Esophagus squamous epithelium (tissue), 5 donors: ENCODE results near the gene ABCA6. TPM values are rescaled to one million over a fixed set of nuclear protein-coding genes. Genes with fewer than 3 reads are reported as not detected.
"Not testable (repeated sequence)": the region's sequence is repeated elsewhere in the genome, so short reads cannot be mapped to it uniquely, and the experiment has no call there.

Experiments
- DNase-seq: peaks from one replicate; lab custom pipeline; 2025; lab: John Stamatoyannopoulos, UW
- H3K27ac ChIP-seq, 4 donors: fragments of 200-600 bp; sonication (generic); one replicate each; pipeline ENCODE4 v1.5.1; 2016 to 2019; ENCODE audit warnings: mild to moderate bottlenecking in 1 of 4
- H3K27me3 ChIP-seq, 4 donors: fragments of 200-600 bp; sonication (generic); 1 replicate in 3 of 4; 2 replicates in 1 of 4; pipeline versions ENCODE4 v1.5.1 to v1.6.0; 2017 to 2021; ENCODE audit warnings: antibody characterized with exemption in 1 of 4
- H3K36me3 ChIP-seq, 3 donors: fragments of 200-600 bp; sonication (generic); one replicate each; pipeline ENCODE4 v1.5.1; 2016 to 2019
- H3K4me1 ChIP-seq, 3 donors: fragments of 200-600 bp; sonication (generic); one replicate each; pipeline ENCODE4 v1.5.1; 2017 to 2019
- H3K4me3 ChIP-seq, 4 donors: fragments of 200-600 bp; sonication (generic); 1 replicate in 3 of 4; 2 replicates in 1 of 4; pipeline ENCODE4 v1.5.1; 2016 to 2019; ENCODE audit warnings: mild to moderate bottlenecking in 2 of 4, moderate library complexity in 1 of 4
- H3K9me3 ChIP-seq, 3 donors: fragments of 200-600 bp; sonication (generic); one replicate each; pipeline ENCODE4 v1.5.1; 2016 to 2019
- CTCF ChIP-seq, 6 experiments: fragments of 450-650 bp in 4 of 6; fragments of 200-600 bp in 2 of 6; sonication (generic) in 2 of 6; IDR thresholded peaks; one replicate each; pipeline ENCODE4 v1.5.1; 2016 to 2019; ENCODE audit warnings: antibody characterized with exemption in 6 of 6, mild to moderate bottlenecking in 4 of 6, moderate library complexity in 4 of 6
- POLR2A ChIP-seq, 4 donors: fragments of 450-650 bp; IDR thresholded peaks; one replicate each; pipeline ENCODE4 v1.6.1; 2017; ENCODE audit warnings: antibody characterized with exemption in 4 of 4, mild to moderate bottlenecking in 4 of 4, moderate library complexity in 3 of 4
- WGBS, 2 donors: methylation state at CpG; one replicate each; pipeline ENCODE4 v1.1.5; 2018; 5-methylcytosine and 5-hydroxymethylcytosine counted together
- intact Hi-C: fragments of 100-400 bp; cut with DNase I; formaldehyde crosslinking; loops from one replicate; pipeline ENCODE4 v1.15.0; 2022
- total RNA-seq, 4 donors: library from RNA; depleted of rRNA; stranded (reverse); fragments of >200 nt; gene quantifications; one replicate each; pipeline ENCODE4 v1.1.0, GENCODE V29; 2016
- donor health status: DM: yes; HTN: yes; CAD: no.

ABCA6 gene
- total RNA-seq, 4 donors from 2014 or later, result 4.2 to 52.1 (median 8.9) TPM

- peaks cover 0 to 6% (median 0%) of the 10 kb centered on the region in 3 donors for H3K36me3 ChIP-seq
- no peak for DNase-seq
- no peaks in the 10 kb centered on the region for H3K9me3 ChIP-seq
- H3K4me3 ChIP-seq, result no peak overlapping the region
- intact Hi-C loops, result no loop called here
- no peaks in the 10 kb centered on the region for H3K27me3 ChIP-seq
- no peak overlapping the region for H3K27ac ChIP-seq
- TF ChIP-seq CTCF (IDR thresholded peaks at IDR 0.05) (no peak), POLR2A (IDR thresholded peaks at IDR 0.05) (no peak)
- H3K4me1 ChIP-seq, result no peaks in the 10 kb centered on the region
Measured at GRCh38 chr17:69075823-69076222, 65.9 kb downstream of the ABCA6 start.

GRCh38 chr17:69073392-69073791 lies 68.3 kb downstream of the ABCA6 start:
- H3K4me3 ChIP-seq, H3K9me3 ChIP-seq, H3K27ac ChIP-seq, H3K27me3 ChIP-seq, DNase-seq, intact Hi-C loops, H3K4me1 ChIP-seq, H3K36me3 ChIP-seq: not testable (repeated sequence)

DNA sequence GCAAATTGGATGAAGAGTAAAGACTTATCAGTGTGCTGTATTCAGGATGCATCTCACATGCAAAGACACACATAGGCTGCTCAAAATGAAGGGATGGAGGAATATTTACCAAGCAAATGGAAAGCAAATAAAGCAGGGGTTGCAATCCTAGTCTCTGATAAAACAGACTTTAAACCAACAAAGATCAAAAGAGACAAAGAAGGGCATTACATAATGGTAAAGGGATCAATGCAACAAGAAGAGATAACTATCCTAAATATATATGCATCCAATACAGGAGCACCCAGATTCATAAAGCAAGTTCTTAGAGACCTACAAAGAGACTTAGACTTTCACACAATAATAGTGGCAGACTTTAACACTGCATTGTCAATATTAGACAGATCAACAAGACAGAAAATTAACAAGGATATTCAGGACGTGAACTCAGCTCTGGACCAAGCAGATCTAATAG lies 68.9 kb downstream of the ABCA6 start:
- H3K4me1 ChIP-seq, H3K4me3 ChIP-seq, H3K36me3 ChIP-seq, H3K27me3 ChIP-seq, intact Hi-C loops, H3K27ac ChIP-seq, H3K9me3 ChIP-seq, DNase-seq: not testable (repeated sequence)
- WGBS, 2 donors, result 60 to 71% methylated on average over 1 of the region's 1 CpG

- DNase-seq, H3K4me3 ChIP-seq, H3K9me3 ChIP-seq, H3K27ac ChIP-seq, H3K4me1 ChIP-seq, H3K36me3 ChIP-seq, H3K27me3 ChIP-seq, intact Hi-C loops: not testable (repeated sequence)
- WGBS, 2 donors, result 94 to 100% methylated on average over 2 of the region's 4 CpGs
Measured at GRCh38 chr17:69071233-69071586, 70.5 kb downstream of the ABCA6 start.

DNA sequence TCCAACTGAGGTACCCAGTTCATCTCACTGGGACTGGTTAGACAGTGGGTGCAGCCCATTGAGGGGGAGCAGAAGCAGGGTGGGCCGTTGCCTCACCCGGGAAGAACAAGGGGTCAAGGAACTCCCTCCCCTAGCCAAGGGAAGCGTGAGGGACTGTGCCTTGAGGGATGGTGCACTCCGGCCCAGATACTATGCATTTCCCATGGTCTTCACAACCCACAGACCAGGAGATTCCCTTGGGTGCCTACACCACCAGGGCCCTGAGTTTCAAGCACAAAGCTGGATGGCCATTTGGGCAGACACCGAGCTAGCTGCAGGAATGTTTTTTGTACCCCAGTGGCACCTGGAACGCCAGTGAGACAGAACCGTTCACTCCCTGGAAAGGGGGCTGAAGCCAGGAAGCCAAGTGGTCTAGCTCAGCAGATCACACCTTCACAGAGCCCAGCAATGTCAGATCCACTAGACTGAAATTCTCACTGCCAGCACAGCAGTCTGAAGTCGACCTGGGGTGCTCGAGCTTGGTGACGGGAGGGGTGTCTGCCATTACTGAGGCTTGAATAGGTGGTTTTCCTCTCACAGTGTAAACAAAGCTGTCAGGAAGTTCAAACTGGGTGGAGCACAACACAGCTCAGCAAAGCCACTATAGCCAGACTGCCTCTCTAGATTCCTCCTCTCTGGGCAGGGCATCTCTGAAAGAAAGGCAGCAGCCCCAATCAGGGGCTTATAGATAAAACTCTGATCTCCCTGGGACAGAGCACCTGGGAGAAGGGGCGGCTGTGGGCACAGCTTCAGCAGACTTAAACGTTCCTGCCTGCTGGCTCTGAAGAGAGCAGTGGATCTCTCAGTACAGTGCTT lies 71.1 kb downstream of the ABCA6 start:
- 84 to 87% methylated on average over 3 of the region's 12 CpGs for WGBS, 2 donors
- not testable (repeated sequence) for DNase-seq

DNA sequence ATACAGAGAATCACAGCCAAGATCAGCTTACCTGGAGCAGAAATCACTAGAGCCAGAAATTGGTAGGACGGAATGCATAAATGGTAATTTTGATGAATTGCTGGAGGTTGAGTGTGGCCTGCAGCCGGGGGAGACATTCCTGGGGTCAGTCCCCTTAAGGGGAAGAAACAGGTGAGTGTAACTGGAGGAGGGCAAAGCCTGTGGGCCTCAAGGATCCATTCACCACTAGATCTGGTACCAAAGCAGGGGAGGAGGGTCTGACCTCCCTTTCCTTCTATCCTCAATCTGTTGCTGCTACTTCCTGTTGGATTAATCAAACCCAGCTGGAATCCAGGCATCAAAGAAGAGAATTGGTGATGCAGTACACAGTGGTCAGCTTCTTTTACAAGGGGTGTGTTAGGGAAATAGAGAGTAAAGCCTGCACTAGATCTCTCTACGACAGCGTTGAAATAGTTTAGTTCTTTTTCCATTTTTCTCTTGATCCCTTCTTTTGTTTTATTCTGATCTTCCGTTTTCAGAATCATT lies 72.4 kb downstream of the ABCA6 start:
- Histone ChIP-seq H3K27me3 (no peaks in the 10 kb centered on the region), H3K4me3 (no peak overlapping the region), H3K27ac (no peak overlapping the region), H3K36me3 (no peaks in the 10 kb centered on the region), H3K4me1 (no peaks in the 10 kb centered on the region), H3K9me3 (no peaks in the 10 kb centered on the region)
- 77 to 89% methylated on average over 5 of the region's 5 CpGs for WGBS, 2 donors
- TF ChIP-seq CTCF (IDR thresholded peaks at IDR 0.05), result no peak
- intact Hi-C loops, result no loop called here
- no peak for DNase-seq

More for the DNA sequence above, 71.1 kb downstream of the ABCA6 start:
- H3K4me3 ChIP-seq, H3K4me1 ChIP-seq, intact Hi-C loops, H3K9me3 ChIP-seq, H3K36me3 ChIP-seq, H3K27ac ChIP-seq, H3K27me3 ChIP-seq: not testable (repeated sequence)

DNA sequence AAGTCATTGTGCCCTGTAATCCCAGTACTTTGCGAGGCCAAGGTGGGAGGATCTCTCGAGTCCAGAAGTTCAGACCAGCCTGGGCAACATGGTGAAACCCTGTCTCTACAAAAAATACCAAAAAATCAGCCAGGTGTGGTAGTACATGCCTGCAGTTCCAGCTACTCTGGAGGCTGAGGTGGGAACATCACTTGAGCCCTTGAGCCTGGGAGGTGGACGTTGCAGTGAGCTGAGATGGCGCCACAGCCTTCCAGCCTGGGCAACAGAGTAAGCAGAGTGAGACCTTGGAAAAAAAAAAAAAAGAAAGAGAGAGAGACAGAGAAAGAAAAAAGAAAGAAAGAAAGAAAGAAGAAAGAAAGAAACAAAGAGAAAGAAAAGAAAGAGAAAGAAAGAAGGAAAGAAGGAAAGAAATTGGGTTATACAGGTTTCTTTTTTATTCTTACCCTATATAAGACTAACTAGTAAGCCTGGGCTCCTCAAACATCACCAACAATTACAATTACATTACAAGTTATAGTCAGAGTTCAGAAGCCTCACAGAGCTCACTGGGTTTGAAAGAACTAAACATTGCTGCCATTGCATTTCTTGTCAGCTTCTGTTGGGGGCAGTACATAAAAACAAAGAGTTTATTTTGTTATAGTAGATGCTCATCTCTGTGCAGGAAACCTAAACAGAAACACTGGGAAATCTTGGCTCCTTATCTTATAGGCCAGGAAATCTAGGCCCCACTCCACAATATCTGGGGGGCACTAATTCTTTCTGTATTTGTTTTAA lies 74.2 kb downstream of the ABCA6 start:
- no peaks in the 10 kb centered on the region for H3K9me3 ChIP-seq
- WGBS, 2 donors, result 77 to 86% methylated on average over 4 of the region's 4 CpGs
- no peak for TF ChIP-seq CTCF (IDR thresholded peaks at IDR 0.05)
- TF ChIP-seq POLR2A (IDR thresholded peaks at IDR 0.05), result no peak
- DNase-seq, result no peak
- H3K36me3 ChIP-seq, result no peaks in the 10 kb centered on the region
- H3K27me3 ChIP-seq, result no peaks in the 10 kb centered on the region
- intact Hi-C loops, result no loop called here
- no peaks in the 10 kb centered on the region for H3K4me1 ChIP-seq
- no peak overlapping the region for H3K27ac ChIP-seq
- H3K4me3 ChIP-seq, result no peak overlapping the region
